Measurements from ENCODE around the gene SEMA5B. TPM values are rescaled to one million over a fixed set of nuclear protein-coding genes. Genes with fewer than 3 reads are reported as not detected.
A peak's percentile ranks its signal among the peaks of the same experiment; 100 is the strongest.

SEMA5B gene
- total and polyA plus RNA-seq, 2 experiments from 2014 or later, result 8.0 to 26.8 TPM

GRCh38 chr3:123071146-123071545 is 43.6 kb upstream of the SEMA5B start (continued):
- peak; percentile 85 for TF ChIP-seq ZNF462 (CRISPR knock-in tag; IDR thresholded peaks at IDR 0.05)
- no peak for TF ChIP-seq ZNF331 (CRISPR knock-in tag; IDR thresholded peaks at IDR 0.05; ENCODE audit: low read depth)
- peak; percentile 16 to 37; a peak in 1 of 4 replicates for TF ChIP-seq CTCF (conservative IDR thresholded peaks at IDR 0.05; ENCODE audit: low read depth in 2 of 2)
- TF ChIP-seq ETS1 (IDR thresholded peaks at IDR 0.05), result no peak

GRCh38 chr3:123070510-123070909 is 42.9 kb upstream of the SEMA5B start:
- no peak for DNase-seq (ENCODE audit: low spot score)
- no peak overlapping the region for H3K4me3 Mint-ChIP-seq
- TF ChIP-seq ZNF331 (CRISPR knock-in tag; IDR thresholded peaks at IDR 0.05; ENCODE audit: low read depth) (no peak), ETS1 (IDR thresholded peaks at IDR 0.05) (no peak), STAT1 (IDR thresholded peaks at IDR 0.05; ENCODE audit: unreplicated experiment) (no peak), EZH2phosphoT487 (IDR thresholded peaks at IDR 0.05; ENCODE audit: unreplicated experiment) (no peak), CTCF (conservative IDR thresholded peaks at IDR 0.05; ENCODE audit: low read depth in 2 of 2) (no peak), NANOG (IDR thresholded peaks at IDR 0.05; ENCODE audit: borderline replicate concordance) (no peak), CREB1 (CRISPR knock-in tag; IDR thresholded peaks at IDR 0.05; ENCODE audit: low read depth) (no peak)

More at GRCh38 chr3:123070510-123070909, 42.9 kb upstream of the SEMA5B start:
- H2AFZ ChIP-seq, result no peak overlapping the region
- H3K4me2 ChIP-seq, result 0 out of 2 replicates have a peak overlapping the region, but pooled peaks have one; percentile 35
- Mint-ChIP-seq H3K36me3 (ENCODE audit: low read depth) (no peaks in the 10 kb centered on the region), H3K27ac (no peak overlapping the region), H3K9me3 (peaks cover 7% of the 10 kb centered on the region; the same call in 2 of the 3 replicates), H3K4me1 (peaks cover 48% of the 10 kb centered on the region), H3K27me3 (ENCODE audit: insufficient read depth, low read depth, poor library complexity) (peaks cover 19% of the 10 kb centered on the region)
- peaks cover 82% of the 10 kb centered on the region for H3K79me2 ChIP-seq (replicated peaks; ENCODE audit: insufficient read depth)
- ATAC-seq, result no peak
- H3K36me3 ChIP-seq (ENCODE audit: insufficient read depth), result no peaks in the 10 kb centered on the region
- H3F3A ChIP-seq (replicated peaks; ENCODE audit: low read depth), result no peaks in the 10 kb centered on the region
- H3K4me1 ChIP-seq (ENCODE audit: insufficient read depth), result peaks cover 25% of the 10 kb centered on the region
- H3K27ac ChIP-seq (ENCODE audit: low read depth), result no peak overlapping the region
- H3K9me2 ChIP-seq (ENCODE audit: insufficient read depth), result no peaks in the 10 kb centered on the region
- H3K27me3 ChIP-seq (ENCODE audit: insufficient read depth), result peaks cover 12% of the 10 kb centered on the region
- H3K4me3 ChIP-seq, result no peak overlapping the region
- peaks cover 34% of the 10 kb centered on the region for H4K20me1 ChIP-seq (replicated peaks; ENCODE audit: insufficient read depth)
